A673 (cell line): ENCODE results near the gene PARD3. TPM values are rescaled to one million over a fixed set of nuclear protein-coding genes. Genes with fewer than 3 reads are reported as not detected.

Source experiments
- BruUV-seq: library from RNA; stranded (reverse); fragments of 400-500 nt; replicated peaks from 2 replicates; lab custom pipeline; 2021; lab: Mats Ljungman, UMichigan
- CTCF ChIA-PET: fragments of 300-600 bp; sonication (Branson Sonifier 250); formaldehyde crosslinking; loops from one replicate; lab custom pipeline; 2022; ENCODE audit warnings: antibody characterized with exemption; lab: Charles Lee
- POLR2A ChIA-PET: fragments of 300-600 bp; sonication (Branson Sonifier 250); formaldehyde crosslinking; loops from one replicate; lab custom pipeline; 2022; ENCODE audit warnings: antibody characterized with exemption; ENCODE audit not compliant: low non-redundant PET; lab: Charles Lee
- DNase-seq: peaks from one replicate; pipeline ENCODE4 v3.0.0-alpha.2; 2015; ENCODE audit warnings: low spot score
- H3K27ac ChIP-seq: fragments of 200-600 bp; sonication (generic); 2 replicates; pipeline ENCODE4 v1.5.1; 2016; ENCODE audit warnings: mixed run types, low read depth, mild to moderate bottlenecking, mixed read lengths, antibody characterized with exemption, low read length; ENCODE audit not compliant: poor library complexity, severe bottlenecking
- H3K27me3 ChIP-seq: fragments of 200-600 bp; sonication (generic); replicated peaks from 2 replicates; pipeline ENCODE4 v1.6.1; 2017; ENCODE audit warnings: mixed run types, low read depth, mild to moderate bottlenecking, mixed read lengths, antibody characterized with exemption, low read length; ENCODE audit not compliant: insufficient read depth, poor library complexity
- H3K36me3 ChIP-seq: fragments of 200-600 bp; sonication (generic); 2 replicates; pipeline ENCODE4 v1.6.1; 2016; ENCODE audit warnings: mixed run types, mild to moderate bottlenecking, mixed read lengths, antibody characterized with exemption, low read length; ENCODE audit not compliant: insufficient read depth, poor library complexity, severe bottlenecking
- H3K4me1 ChIP-seq: fragments of 200-600 bp; sonication (generic); 2 replicates; pipeline ENCODE4 v1.6.1; 2017; ENCODE audit warnings: mixed run types, mild to moderate bottlenecking, mixed read lengths, antibody characterized with exemption, low read length; ENCODE audit not compliant: insufficient read depth, poor library complexity, severe bottlenecking
- H3K4me3 ChIP-seq: fragments of 200-600 bp; sonication (generic); 2 replicates; pipeline ENCODE4 v1.5.1; 2016; ENCODE audit warnings: low read depth, mixed run types, mild to moderate bottlenecking, mixed read lengths, low read length; ENCODE audit not compliant: poor library complexity, severe bottlenecking
- H3K9me3 ChIP-seq: fragments of 200-600 bp; sonication (generic); 2 replicates; pipeline ENCODE4 v1.6.1; 2016; ENCODE audit warnings: mixed run types, low read depth, mild to moderate bottlenecking, mixed read lengths, antibody characterized with exemption, low read length; ENCODE audit not compliant: poor library complexity, severe bottlenecking
- CTCF ChIP-seq: fragments of 300-800, 200-600 bp; sonication (generic); conservative IDR thresholded peaks from 2 replicates; pipeline ENCODE4 v1.5.1; 2017; ENCODE audit warnings: low read depth, mild to moderate bottlenecking, antibody characterized with exemption, low read length, moderate library complexity, mixed read lengths
- EZH2 ChIP-seq: fragments of 200-600 bp; sonication (generic); IDR thresholded peaks from 2 replicates; pipeline ENCODE4 v1.6.1; 2017; ENCODE audit warnings: borderline replicate concordance, low read depth, mild to moderate bottlenecking, mixed read lengths, antibody characterized with exemption, low read length; ENCODE audit not compliant: poor library complexity, severe bottlenecking
- intact Hi-C: fragments of 100-400 bp; cut with micrococcal nuclease; formaldehyde crosslinking; loops from one replicate; pipeline ENCODE4 v1.10.0; 2022; ENCODE audit not compliant: unreplicated experiment
- total RNA-seq: library from RNA; stranded (reverse); gene quantifications from 2 replicates; pipeline ENCODE4 v1.2.3, GENCODE V29; 2021

PARD3 gene
- total RNA-seq, 1 experiment from 2014 or later = 28.0 TPM

GRCh38 chr10:34574353-34574934 lies 240.7 kb downstream of the PARD3 start:
- H3K36me3 ChIP-seq = no peaks in the 10 kb centered on the region
- H3K4me3 ChIP-seq = no peak overlapping the region
- intact Hi-C loops = no loop called here
- no peaks in the 10 kb centered on the region for H3K9me3 ChIP-seq
- H3K27ac ChIP-seq = no peak overlapping the region
- no peak for TF ChIP-seq CTCF
- TF ChIP-seq EZH2 = no peak
- DNase-seq = no peak
- ChIA-PET POLR2A (no interaction called here), CTCF (interaction anchor here (0.7 kb wide), 1 partner anchor 138 kb away, joined by 7 read pairs; no protein-coding TSS in a partner anchor)
- peaks cover 30% of the 10 kb centered on the region for H3K4me1 ChIP-seq
- no TSS peak for BruUV-seq
- H3K27me3 ChIP-seq = no peaks in the 10 kb centered on the region

GRCh38 chr10:34570887-34571286 lies 244.2 kb downstream of the PARD3 start:
- Histone ChIP-seq H3K4me3 (no peak overlapping the region), H3K27me3 (no peaks in the 10 kb centered on the region), H3K27ac (no peak overlapping the region), H3K36me3 (no peaks in the 10 kb centered on the region), H3K4me1 (peaks cover 44% of the 10 kb centered on the region), H3K9me3 (no peaks in the 10 kb centered on the region)
- intact Hi-C loops = no loop called here
- ChIA-PET CTCF (no interaction called here), POLR2A (no interaction called here)
- no peak for TF ChIP-seq EZH2
- no peak for TF ChIP-seq CTCF
- DNase-seq = no peak
- no TSS peak for BruUV-seq

GRCh38 chr10:34567659-34568253 lies 247.3 kb downstream of the PARD3 start:
- no TSS peak for BruUV-seq
- no peaks in the 10 kb centered on the region for H3K9me3 ChIP-seq
- H3K36me3 ChIP-seq = no peaks in the 10 kb centered on the region
- no peak overlapping the region for H3K4me3 ChIP-seq
- ChIA-PET POLR2A (no interaction called here), CTCF (no interaction called here)
- H3K27me3 ChIP-seq = no peaks in the 10 kb centered on the region
- H3K27ac ChIP-seq = no peak overlapping the region
- intact Hi-C loops = no loop called here
- DNase-seq = no peak
- no peak for TF ChIP-seq CTCF
- peaks cover 36% of the 10 kb centered on the region for H3K4me1 ChIP-seq
